IMR-90 (cell line): ENCODE data around the gene PDGFA. TPM values are rescaled to one million over a fixed set of nuclear protein-coding genes. Genes with fewer than 3 reads are reported as not detected.

Experiments
- ATAC-seq: fragments of 200-7000 bp; cut with Tn5 transposase; 2 replicates; pipeline ENCODE4 v1.9.1; 2020; ENCODE audit warnings: low read depth, mild to moderate bottlenecking, moderate library complexity
- BruUV-seq: library from RNA; stranded (reverse); fragments of 400-500 nt; replicated peaks from 2 replicates; lab custom pipeline; 2021; lab: Mats Ljungman, UMichigan
- CTCF ChIA-PET: fragments of 300-600 bp; formaldehyde crosslinking; extraction: SDS; loops from one replicate; lab custom pipeline; 2021; ENCODE audit warnings: antibody characterized with exemption; lab: Yijun Ruan, JAX
- POLR2A ChIA-PET: fragments of 300-600 bp; sonication (Branson Sonifier 250); formaldehyde crosslinking; loops from one replicate; lab custom pipeline; 2022; ENCODE audit warnings: antibody characterized with exemption; ENCODE audit not compliant: unreplicated experiment; lab: Charles Lee
- DNase-seq: peaks from one replicate; pipeline ENCODE4 v3.0.0; 2013
- H2AFZ ChIP-seq: replicated peaks from 2 replicates; pipeline ENCODE3; 2013; ENCODE audit warnings: low read length, mild to moderate bottlenecking; ENCODE audit not compliant: poor library complexity
- H2AK5ac ChIP-seq: 2 replicates; pipeline ENCODE4 v1.6.1; 2013; ENCODE audit warnings: low read depth, low read length, inconsistent platforms
- H2AK9ac ChIP-seq: replicated peaks from 2 replicates; pipeline ENCODE3; 2013; ENCODE audit warnings: mild to moderate bottlenecking, low read depth, low read length, moderate library complexity; ENCODE audit not compliant: poor library complexity
- H2BK120ac ChIP-seq: 2 replicates; pipeline ENCODE4 v1.6.1; 2013; ENCODE audit warnings: low read depth, low read length, inconsistent platforms
- H2BK15ac ChIP-seq: 3 replicates; pipeline ENCODE4 v1.6.1; 2013; ENCODE audit warnings: low read depth, low read length, inconsistent platforms
- H2BK20ac ChIP-seq: 2 replicates; pipeline ENCODE4 v1.6.1; 2013; ENCODE audit warnings: low read depth, mild to moderate bottlenecking, inconsistent platforms, low read length, moderate library complexity
- H2BK5ac ChIP-seq: 2 replicates; pipeline ENCODE4 v1.6.1; 2013; ENCODE audit warnings: mild to moderate bottlenecking, low read depth, low read length, inconsistent platforms; ENCODE audit not compliant: poor library complexity, severe bottlenecking
- H3K14ac ChIP-seq: replicated peaks from 2 replicates; pipeline ENCODE4 v1.6.1; 2013; ENCODE audit warnings: low read depth, low read length, inconsistent platforms
- H3K18ac ChIP-seq: 2 replicates; pipeline ENCODE4 v1.6.1; 2013; ENCODE audit warnings: low read depth, low read length, control low read depth
- H3K23ac ChIP-seq: 2 replicates; pipeline ENCODE4 v1.6.1; 2013; ENCODE audit warnings: low read depth, low read length, inconsistent platforms
- H3K27ac ChIP-seq: 2 replicates; pipeline ENCODE4 v1.5.1; 2013; ENCODE audit warnings: mild to moderate bottlenecking, control low read depth, low read length; ENCODE audit not compliant: insufficient read depth
- H3K27me3 ChIP-seq: 2 replicates; pipeline ENCODE4 v1.6.1; 2013; ENCODE audit warnings: low read length; ENCODE audit not compliant: control insufficient read depth, insufficient read depth
- H3K36me3 ChIP-seq: 2 replicates; pipeline ENCODE4 v1.6.1; 2013; ENCODE audit warnings: low read length, mixed read lengths; ENCODE audit not compliant: control insufficient read depth, insufficient read depth
- H3K4ac ChIP-seq: 2 replicates; pipeline ENCODE4 v1.6.1; 2013; ENCODE audit warnings: low read depth, low read length, inconsistent platforms
- H3K4me1 ChIP-seq: 2 replicates; pipeline ENCODE4 v1.6.1; 2013; ENCODE audit warnings: low read length, mixed read lengths; ENCODE audit not compliant: control insufficient read depth, insufficient read depth
- H3K4me2 ChIP-seq: 2 replicates; pipeline ENCODE4 v1.6.1; 2013; ENCODE audit warnings: low read depth, mild to moderate bottlenecking, control low read depth, low read length, moderate library complexity
- H3K4me3 ChIP-seq: 2 replicates; pipeline ENCODE4 v1.5.1; 2013; ENCODE audit warnings: low read depth, mild to moderate bottlenecking, control low read depth, low read length, moderate library complexity; ENCODE audit not compliant: insufficient read depth
- H3K56ac ChIP-seq: 2 replicates; pipeline ENCODE4 v1.6.1; 2013; ENCODE audit warnings: low read length, inconsistent platforms; ENCODE audit not compliant: insufficient read depth; ENCODE audit errors: extremely low read depth
- H3K79me1 ChIP-seq, 2 experiments: 2 replicates each; pipeline ENCODE4 v1.6.1; 2013; ENCODE audit warnings: low read length in 2 of 2, inconsistent platforms in 1 of 2, low read depth in 1 of 2
- H3K9ac ChIP-seq: 2 replicates; pipeline ENCODE4 v1.6.1; 2013; ENCODE audit warnings: low read depth, low read length, control low read depth
- H3K9me1 ChIP-seq: 2 replicates; pipeline ENCODE4 v1.6.1; 2013; ENCODE audit warnings: low read length, inconsistent platforms; ENCODE audit not compliant: insufficient read depth
- H3K9me3 ChIP-seq: 2 replicates; pipeline ENCODE4 v1.6.1; 2013; ENCODE audit warnings: low read length; ENCODE audit not compliant: control insufficient read depth, insufficient read depth
- H4K20me1 ChIP-seq: 2 replicates; pipeline ENCODE4 v1.6.1; 2013; ENCODE audit warnings: low read length, inconsistent platforms; ENCODE audit not compliant: insufficient read depth
- H4K5ac ChIP-seq: 2 replicates; pipeline ENCODE4 v1.6.1; 2013; ENCODE audit warnings: mild to moderate bottlenecking, low read depth, low read length, control low read depth
- H4K8ac ChIP-seq, 2 experiments: 2 replicates each; pipeline ENCODE4 v1.6.1; 2013; ENCODE audit warnings: low read depth in 2 of 2, low read length in 2 of 2, control low read depth in 1 of 2, inconsistent platforms in 1 of 2
- H4K91ac ChIP-seq: 2 replicates; pipeline ENCODE4 v1.6.1; 2013; ENCODE audit warnings: low read depth, low read length, inconsistent platforms; ENCODE audit not compliant: insufficient read depth
- BHLHE40 ChIP-seq: fragments of 150-350 bp; IDR thresholded peaks from 2 replicates; pipeline ENCODE4 v1.6.1; 2016; ENCODE audit warnings: mild to moderate bottlenecking, low read depth, low read length
- CEBPB ChIP-seq: IDR thresholded peaks from 2 replicates; pipeline ENCODE4 v1.6.1; 2012; ENCODE audit warnings: low read depth, low read length, improper control_type of control experiment
- CHD1 ChIP-seq: IDR thresholded peaks from 2 replicates; pipeline ENCODE4 v1.6.1; 2012; ENCODE audit warnings: low read depth, low read length, improper control_type of control experiment
- CTCF ChIP-seq: conservative IDR thresholded peaks from 2 replicates; pipeline ENCODE4 v1.5.1; 2012; ENCODE audit warnings: mild to moderate bottlenecking, low read depth, low read length, improper control_type of control experiment
- ELK1 ChIP-seq: fragments of 150-350 bp; IDR thresholded peaks from 2 replicates; pipeline ENCODE4 v1.6.1; 2016; ENCODE audit warnings: low read depth, mild to moderate bottlenecking, low read length, moderate library complexity, borderline replicate concordance
- FOS ChIP-seq: fragments of 150-350 bp; IDR thresholded peaks from 2 replicates; pipeline ENCODE4 v1.6.1; 2016; ENCODE audit warnings: low read depth, low read length
- MAFK ChIP-seq: IDR thresholded peaks from 2 replicates; pipeline ENCODE4 v1.6.1; 2012; ENCODE audit warnings: low read depth, low read length, improper control_type of control experiment
- MAZ ChIP-seq: IDR thresholded peaks from 2 replicates; pipeline ENCODE4 v1.6.1; 2012; ENCODE audit warnings: low read depth, mild to moderate bottlenecking, low read length, improper control_type of control experiment, moderate library complexity, borderline replicate concordance
- NFE2L2 ChIP-seq: fragments of 150-350 bp; IDR thresholded peaks from 2 replicates; pipeline ENCODE4 v1.6.1; 2016; ENCODE audit warnings: low read depth, mild to moderate bottlenecking, low read length
- POLR2A ChIP-seq: IDR thresholded peaks from 2 replicates; pipeline ENCODE4 v1.6.1; 2012; ENCODE audit warnings: mild to moderate bottlenecking, low read depth, low read length
- RAD21 ChIP-seq: IDR thresholded peaks from 2 replicates; pipeline ENCODE4 v1.6.1; 2012; ENCODE audit warnings: low read length, improper control_type of control experiment
- RCOR1 ChIP-seq: IDR thresholded peaks from 2 replicates; pipeline ENCODE4 v1.6.1; 2012; ENCODE audit warnings: mild to moderate bottlenecking, low read length, improper control_type of control experiment; ENCODE audit not compliant: insufficient replicate concordance
- RFX5 ChIP-seq: IDR thresholded peaks from 2 replicates; pipeline ENCODE4 v1.8.0; 2012; ENCODE audit warnings: low read depth, mild to moderate bottlenecking, low read length, moderate library complexity
- USF2 ChIP-seq: fragments of 150-350 bp; IDR thresholded peaks from 2 replicates; pipeline ENCODE4 v1.6.1; 2017; ENCODE audit warnings: mild to moderate bottlenecking, antibody characterized with exemption, low read length, low read depth
- WGBS, 2 experiments: methylation state at CpG; one replicate each; pipeline versions ENCODE4 v1.1.5 to v1.1.7; 2013; ENCODE audit warnings: missing lambda C conversion rate in 2 of 2; ENCODE audit not compliant: insufficient read length in 1 of 2; ENCODE audit errors: extremely low coverage in 2 of 2; 5-methylcytosine and 5-hydroxymethylcytosine counted together
- dilution Hi-C: fragments of 300-500 bp; cut with HindIII; formaldehyde crosslinking; loops from one replicate; pipeline ENCODE4 v1.14.3; 2018; ENCODE audit warnings: low sequenced_read_pairs; ENCODE audit not compliant: unreplicated experiment
- in situ Hi-C: fragments of 300-500 bp; cut with MboI; formaldehyde crosslinking; loops from 3 replicates; pipeline ENCODE4 v1.14.3; 2019; ENCODE audit warnings: low sequenced_read_pairs, inconsistent platforms, mixed read lengths
- intact Hi-C: fragments of 100-400 bp; cut with micrococcal nuclease; formaldehyde crosslinking; loops from 2 replicates; pipeline ENCODE4 v1.10.0; 2022
- polyA plus RNA-seq, 3 experiments: library from polyadenylated mRNA; depleted of rRNA; stranded (reverse); fragments of >200 nt; gene quantifications; 2 replicates each; pipeline ENCODE4 v1.2.3, GENCODE V29; 2012; ENCODE audit warnings: low replicate concordance in 1 of 3
- total RNA-seq: library from RNA; depleted of rRNA; stranded (reverse); fragments of >200 nt; gene quantifications from 2 replicates; pipeline ENCODE4 v1.2.3, GENCODE V29; 2012

Gene PDGFA
- total and polyA plus RNA-seq, 2 of the 4 experiments (the other 2 are of a cell fraction) = 3.3 to 3.8 TPM

- Histone ChIP-seq H3K4me1 (peaks cover 2% of the 10 kb centered on the region; the same call in 1 of the 2 replicates), H3K56ac (no peak overlapping the region), H4K91ac (no peak overlapping the region), H3K4me2 (no peak overlapping the region), H3K9me3 (peaks cover 3% of the 10 kb centered on the region), H3K27ac (no peak overlapping the region), H2AFZ (no peak overlapping the region), H3K27me3 (no peaks in the 10 kb centered on the region; the same call in 1 of the 2 replicates), H3K9ac (no peak overlapping the region), H4K5ac (no peak overlapping the region), H3K79me1 (no peaks in the 10 kb centered on the region), H3K4ac (no peak overlapping the region), H3K23ac (no peak overlapping the region), H3K18ac (no peak overlapping the region), H2AK9ac (no peak overlapping the region), H3K9me1 (no peaks in the 10 kb centered on the region), H4K20me1 (no peaks in the 10 kb centered on the region), H2AK5ac (no peak overlapping the region), H3K36me3 (no peaks in the 10 kb centered on the region), H2BK5ac (no peak overlapping the region), H4K8ac (no peak overlapping the region), H3K4me3 (no peak overlapping the region), H3K14ac (no peak overlapping the region), H2BK20ac (no peak overlapping the region), H2BK120ac (no peak overlapping the region), H2BK15ac (no peak overlapping the region)
- in situ Hi-C loops (no loop called here), intact Hi-C loops (no loop called here), dilution Hi-C loops (no loop called here)
- ChIA-PET CTCF (no interaction called here), POLR2A (no interaction called here)
- 100% methylated on average over 3 of the region's 18 CpGs; no CpG with 5 or more reads in 1 of the 2 experiments for WGBS, 2 experiments
- no peak for TF ChIP-seq RCOR1
- no peak for TF ChIP-seq RAD21
- no peak for TF ChIP-seq NFE2L2
- no peak for TF ChIP-seq CTCF
- no peak for TF ChIP-seq CEBPB
- no peak for TF ChIP-seq RFX5
- no peak for TF ChIP-seq POLR2A
- no peak for TF ChIP-seq USF2
- no peak for TF ChIP-seq ELK1
- TF ChIP-seq CHD1 = no peak
- TF ChIP-seq FOS = no peak
- TF ChIP-seq MAFK = no peak
- TF ChIP-seq BHLHE40 = no peak
- no peak for TF ChIP-seq MAZ
- ATAC-seq (no peak), DNase-seq (no peak)
- no TSS peak for BruUV-seq
Observed at GRCh38 chr7:555551-556160, 36.0 kb upstream of the PDGFA start.
